ENCODE data around the gene C11orf87.

C11orf87 gene

DNA sequence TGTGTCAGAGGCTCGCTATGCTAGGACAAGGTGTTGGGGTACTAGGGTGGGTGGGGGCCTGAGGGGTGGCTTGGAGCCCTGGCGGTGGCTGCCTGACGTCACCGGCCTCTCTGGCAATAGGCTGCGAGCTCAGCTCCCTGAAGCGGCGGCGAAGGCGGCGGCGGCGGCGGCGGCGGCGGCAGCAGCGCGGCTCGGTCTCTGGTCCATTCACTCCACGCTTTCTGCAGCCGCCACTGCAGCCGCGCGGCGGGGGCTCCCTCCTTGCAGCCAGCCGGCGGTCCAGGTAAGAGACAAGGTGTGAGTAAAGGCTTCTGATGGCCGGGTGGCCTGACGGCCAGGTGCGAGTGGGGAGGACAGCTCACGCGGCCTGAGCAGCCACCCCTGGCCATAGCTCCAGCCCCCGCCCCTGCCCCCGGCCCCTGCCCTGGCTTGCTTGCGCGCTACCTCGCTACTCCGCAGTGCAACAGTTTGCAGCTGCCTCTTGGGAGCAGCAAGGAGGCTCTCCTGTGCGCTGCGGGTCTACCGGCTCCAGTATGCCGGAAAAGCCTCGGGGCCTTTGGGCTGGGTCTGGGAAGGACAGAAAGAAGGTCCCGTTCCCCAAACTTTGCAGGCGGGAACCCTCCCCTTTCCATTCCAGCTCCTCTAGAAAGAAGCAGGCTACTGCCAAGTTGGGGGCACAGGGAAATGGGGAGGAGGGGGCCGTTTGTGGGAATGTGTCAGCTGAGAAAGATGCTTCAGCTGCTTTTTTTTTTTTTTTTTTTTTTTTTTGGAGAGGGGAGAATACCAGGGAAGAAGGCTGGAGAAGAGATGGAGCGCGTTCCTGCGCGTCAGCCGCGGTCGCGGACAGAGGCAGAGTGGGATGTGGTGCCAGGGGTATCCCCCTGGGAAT, at the start of gene C11orf87:
C11orf87 (plus strand) TSS at position 210 of the 889 bp plus-strand sequence. CDS start 1,444 bp downstream, outside the sequence.
- no peak for DNase-seq (ENCODE audit: low spot score)

DNA sequence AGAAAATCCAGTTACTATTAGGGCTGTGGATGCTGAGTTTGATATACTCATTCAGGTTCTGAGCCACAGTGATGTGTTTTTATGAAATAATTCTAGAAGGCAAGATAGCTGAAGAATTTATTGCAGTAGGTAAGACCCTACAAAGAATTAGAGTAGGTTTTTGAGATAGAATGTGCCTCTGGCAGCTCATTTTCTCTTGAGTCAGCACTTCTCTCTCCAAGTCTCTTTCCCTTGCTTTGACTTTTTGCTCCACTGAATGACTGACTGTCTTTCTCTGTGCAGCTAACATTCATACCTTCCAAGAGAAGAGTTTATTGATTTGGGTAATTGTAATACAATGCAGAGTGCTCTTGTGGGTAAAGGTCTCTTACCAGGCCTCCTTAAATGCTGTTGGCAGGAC, 48.0 kb upstream of the C11orf87 start:
- no peak for DNase-seq (ENCODE audit: low spot score)

DNA sequence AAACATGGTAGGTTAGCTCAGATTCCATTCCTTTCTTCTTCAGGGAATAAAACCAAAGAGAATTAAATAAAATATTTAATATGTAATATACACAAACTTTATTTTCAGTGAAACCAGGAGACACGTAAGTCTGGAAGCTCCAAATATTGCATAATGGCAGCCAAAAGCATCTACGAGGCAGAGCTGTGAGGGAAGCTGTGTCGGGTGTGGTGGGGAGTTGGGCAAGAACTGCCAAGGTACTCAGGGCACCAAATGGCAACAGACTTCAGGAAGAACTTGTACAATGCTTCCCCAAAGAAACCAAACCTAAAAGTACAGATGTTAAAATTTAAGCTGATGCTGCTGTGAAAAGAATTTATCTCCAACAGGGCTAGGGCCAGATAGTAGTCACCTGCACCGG, 47.5 kb upstream of the C11orf87 start:
- no peak for DNase-seq (ENCODE audit: low spot score)

DNA sequence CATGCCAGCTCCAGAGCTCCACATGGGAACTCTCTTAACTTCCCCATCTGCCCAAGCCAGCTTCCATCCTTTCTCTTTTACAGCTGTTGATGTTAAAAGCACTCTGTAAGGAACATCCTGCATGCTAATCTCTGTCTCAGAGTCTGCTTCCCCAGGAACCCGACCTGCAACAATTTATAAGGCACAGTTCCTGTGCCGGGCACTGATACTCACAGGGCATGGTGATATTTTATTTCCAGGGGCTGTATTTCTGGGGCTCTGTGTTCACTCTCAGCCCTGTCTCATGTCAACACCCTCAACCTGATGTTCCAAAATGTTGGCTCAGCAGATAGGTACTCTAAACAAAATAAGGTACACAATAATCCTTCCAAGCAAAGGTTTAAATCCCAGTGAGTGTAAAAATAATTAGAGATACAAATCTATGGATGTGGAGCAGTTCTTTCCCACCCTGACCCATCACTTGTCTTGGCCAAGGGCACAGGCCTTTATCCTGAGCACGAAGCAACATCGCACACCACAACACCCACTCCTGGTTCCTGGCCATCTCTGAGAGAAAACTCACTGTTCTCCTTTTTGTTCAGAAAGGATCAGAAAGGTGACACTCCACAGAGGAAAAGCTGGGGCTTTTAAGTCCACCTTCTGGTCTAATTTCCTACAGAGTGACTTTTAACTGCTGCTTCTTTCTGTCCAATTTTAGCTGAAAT, 44.8 kb upstream of the C11orf87 start:
- DNase-seq (ENCODE audit: low spot score): no peak

DNA sequence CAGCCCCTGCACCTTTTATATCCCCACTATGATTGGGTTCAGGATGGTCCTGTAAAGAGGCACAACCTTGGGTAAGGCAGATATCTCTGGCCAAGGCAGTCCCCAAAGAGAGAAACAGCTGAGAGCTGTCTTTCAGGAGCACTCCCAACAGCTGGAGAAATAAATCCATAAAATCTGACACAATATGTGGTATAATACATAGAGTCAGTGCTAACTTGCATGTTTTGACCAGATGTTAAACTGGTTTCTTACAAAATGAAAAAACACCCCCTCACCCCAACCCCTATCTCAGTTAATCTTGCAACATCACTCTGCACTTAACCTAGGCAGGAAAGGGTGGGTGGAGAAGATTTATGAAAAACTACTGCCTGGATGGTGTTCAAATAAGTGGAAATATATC, 44.0 kb upstream of the C11orf87 start:
- no peak for DNase-seq (ENCODE audit: low spot score)

DNA sequence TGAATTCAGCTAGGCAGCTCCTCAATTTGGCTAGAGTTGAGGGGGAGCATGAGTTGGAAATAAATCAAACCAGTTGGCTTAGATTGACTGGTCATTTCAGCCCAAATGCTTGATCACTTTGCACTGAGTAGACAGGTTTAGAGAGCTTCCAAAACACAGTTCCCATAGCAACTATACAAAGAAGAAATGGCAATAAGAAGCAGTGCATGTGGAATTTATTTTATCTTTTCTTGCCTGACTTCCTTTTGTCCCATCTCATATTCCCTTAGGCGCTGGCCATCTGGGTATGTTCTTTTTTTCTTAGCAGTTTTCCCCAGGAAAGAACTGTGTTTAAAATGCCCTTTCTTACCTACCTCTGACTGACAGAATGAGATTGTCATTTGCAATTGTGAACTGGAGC, 38.7 kb upstream of the C11orf87 start:
- DNase-seq (ENCODE audit: low spot score): no peak

DNA sequence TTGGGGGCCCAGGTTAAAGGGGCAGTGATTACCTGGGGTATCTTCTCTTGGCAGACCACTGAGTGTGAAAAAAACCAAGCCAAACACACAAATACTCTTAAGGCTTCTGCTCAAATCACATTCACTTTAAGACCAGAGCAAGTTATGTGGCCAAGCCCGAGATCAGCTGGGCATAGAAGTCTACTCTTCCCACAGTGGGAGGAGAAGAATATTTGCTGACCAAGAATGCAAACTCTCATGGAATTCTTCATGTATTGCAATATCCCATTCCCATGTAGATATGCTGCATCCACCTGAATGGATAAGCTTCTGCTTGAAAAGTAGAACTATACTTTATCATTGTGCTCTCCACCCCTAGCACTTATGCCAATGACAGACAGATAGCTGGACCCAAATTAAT, 37.1 kb upstream of the C11orf87 start:
- DNase-seq (ENCODE audit: low spot score): no peak

DNA sequence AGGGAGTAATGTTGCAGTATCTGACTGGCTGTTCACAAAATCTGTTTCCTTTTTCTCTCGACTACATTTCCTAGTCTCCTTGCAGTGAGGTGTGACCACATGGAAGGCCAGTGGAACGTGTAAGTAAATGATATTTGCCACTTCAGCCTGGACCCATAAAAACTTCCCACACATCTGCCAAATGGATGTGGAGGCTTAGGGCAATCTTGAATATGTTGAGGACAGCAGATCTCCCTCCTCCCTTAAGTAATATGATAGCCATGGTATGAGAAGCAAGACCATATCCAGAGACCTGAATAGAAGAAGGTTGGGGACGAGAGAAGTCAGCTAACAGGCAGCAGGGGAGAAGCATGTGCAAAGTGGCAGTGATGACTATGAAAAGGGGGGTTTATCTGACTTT, 33.0 kb upstream of the C11orf87 start:
- DNase-seq (ENCODE audit: low spot score): no peak

DNA sequence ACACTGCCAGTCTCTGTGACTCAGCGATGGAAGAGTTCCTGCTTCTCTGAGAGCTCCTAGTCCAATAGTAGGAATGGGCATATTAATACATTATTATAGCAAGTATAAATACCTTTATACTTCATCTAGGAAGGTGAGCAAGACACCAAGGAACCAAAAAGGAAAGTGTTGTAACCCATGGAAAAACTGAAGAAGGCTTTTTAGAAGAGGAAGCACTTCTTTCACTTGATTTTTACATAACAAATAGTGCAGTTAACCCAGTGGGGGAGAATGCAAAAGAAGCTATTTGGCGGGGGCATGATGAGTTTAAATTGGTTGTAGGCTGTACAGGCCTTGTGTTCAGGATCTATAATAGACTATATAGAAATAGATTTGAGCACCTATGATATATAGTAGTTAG, 31.2 kb upstream of the C11orf87 start:
- no peak for DNase-seq (ENCODE audit: low spot score)

DNA sequence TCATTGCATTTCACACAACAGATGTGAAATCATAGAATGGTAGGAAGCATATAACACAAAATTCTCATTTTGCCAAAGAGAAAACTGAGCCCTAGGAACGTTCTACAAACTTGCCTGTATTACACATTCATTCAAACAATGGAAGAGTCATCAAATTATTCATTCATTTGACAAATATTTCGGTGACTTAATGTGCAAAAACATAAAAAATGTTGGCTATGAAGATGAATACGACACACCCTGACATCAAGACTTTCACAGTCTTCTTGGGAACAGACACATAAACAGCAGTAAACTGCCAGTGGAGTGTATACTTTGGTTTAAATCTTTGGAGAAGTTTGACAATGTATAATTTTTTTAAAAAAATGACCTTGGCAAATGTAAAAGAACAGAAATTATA, 20.4 kb upstream of the C11orf87 start:
- DNase-seq (ENCODE audit: low spot score): no peak

DNA sequence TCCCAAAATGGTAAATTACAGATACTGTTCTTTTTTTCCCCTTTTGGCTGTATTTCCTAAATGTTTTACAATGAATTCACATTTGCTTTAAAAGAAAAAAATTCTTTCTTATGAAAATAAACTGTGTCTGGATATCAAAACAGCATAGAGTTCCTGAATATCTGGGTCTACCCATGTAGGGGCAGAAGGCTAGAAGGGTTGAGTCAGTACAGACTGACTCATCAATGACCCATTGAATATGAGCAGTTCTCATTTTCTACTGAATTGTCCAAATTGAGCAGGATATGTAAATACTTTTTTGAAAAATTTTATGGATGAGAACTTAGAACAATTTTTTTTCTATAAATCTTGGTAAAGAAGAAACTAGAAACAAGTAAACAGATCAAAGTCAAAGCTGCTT, 16.3 kb upstream of the C11orf87 start:
- DNase-seq (ENCODE audit: low spot score): no peak

DNA sequence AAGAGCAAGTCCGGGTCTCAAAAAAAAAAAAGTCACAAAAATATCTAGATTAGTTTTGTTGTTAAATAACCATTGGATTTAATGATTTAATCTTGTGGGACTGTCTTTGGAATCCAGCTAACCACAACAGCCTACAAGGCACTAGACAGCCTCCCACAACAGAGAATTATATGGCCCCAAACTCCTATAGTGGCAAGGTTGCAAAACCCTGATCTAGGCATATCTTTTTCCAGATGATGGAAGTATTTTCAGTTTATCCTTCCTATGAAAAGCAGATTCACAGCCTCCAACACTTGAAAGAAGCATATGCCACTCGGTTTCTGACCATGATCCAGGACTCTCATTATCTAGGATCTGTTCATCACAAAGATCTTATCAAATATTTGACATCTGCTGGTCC, 5.4 kb upstream of the C11orf87 start:
- DNase-seq (ENCODE audit: low spot score): no peak

DNA sequence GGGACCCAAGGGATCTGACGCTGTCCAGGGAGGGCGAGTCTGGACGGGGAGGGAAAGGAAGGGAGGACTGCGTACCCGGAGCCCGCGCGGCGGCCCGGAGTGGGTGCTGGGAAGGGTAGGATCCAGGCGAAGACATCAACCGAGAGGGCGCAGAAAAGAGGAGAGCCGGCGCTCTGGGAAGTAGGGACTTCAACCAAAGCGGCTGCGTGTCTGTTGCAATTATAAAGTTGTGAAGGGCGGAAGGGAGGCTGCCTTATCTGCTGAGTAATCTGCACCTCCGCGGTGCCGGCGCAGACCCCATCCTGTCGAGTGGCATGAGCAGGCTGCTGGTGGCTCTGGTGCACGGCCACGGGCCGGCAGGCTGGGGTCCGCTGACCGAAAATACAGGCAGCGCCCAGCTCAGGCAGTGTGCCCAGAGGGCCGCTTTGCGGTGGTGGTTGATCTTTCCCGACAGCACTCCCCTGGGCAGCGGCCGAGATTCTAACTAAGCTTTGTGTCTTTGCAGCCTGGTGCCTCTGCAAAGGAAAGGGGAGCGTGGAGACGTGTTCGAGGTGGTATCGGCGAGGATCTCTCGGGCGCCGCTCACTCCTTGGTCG, 978 bp downstream of the C11orf87 start:
- peak; percentile 4 for DNase-seq (ENCODE audit: low spot score)

DNA sequence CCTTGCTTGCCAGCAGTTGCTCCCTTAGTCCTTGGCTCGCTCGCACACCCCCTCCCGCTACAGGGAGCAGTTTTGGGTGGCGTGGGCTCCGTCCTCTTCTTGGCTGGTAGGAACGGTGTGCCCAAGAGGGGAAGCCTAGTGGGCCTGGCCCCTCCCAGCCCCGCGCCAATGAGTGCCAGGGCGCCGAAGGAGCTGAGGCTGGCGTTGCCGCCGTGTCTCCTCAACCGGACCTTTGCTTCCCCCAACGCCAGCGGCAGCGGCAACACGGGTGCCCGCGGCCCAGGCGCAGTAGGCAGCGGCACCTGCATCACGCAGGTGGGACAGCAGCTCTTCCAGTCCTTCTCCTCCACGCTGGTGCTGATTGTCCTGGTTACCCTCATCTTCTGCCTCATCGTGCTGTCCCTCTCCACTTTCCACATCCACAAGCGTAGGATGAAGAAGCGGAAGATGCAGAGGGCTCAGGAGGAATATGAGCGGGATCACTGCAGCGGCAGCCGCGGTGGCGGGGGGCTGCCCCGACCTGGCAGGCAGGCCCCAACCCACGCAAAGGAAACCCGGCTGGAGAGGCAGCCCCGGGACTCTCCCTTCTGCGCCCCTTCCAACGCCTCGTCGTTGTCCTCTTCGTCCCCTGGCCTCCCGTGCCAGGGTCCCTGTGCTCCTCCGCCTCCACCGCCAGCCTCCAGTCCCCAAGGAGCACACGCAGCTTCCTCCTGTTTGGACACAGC, 1.6 kb downstream of the C11orf87 start:
- no peak for DNase-seq (ENCODE audit: low spot score)

DNA sequence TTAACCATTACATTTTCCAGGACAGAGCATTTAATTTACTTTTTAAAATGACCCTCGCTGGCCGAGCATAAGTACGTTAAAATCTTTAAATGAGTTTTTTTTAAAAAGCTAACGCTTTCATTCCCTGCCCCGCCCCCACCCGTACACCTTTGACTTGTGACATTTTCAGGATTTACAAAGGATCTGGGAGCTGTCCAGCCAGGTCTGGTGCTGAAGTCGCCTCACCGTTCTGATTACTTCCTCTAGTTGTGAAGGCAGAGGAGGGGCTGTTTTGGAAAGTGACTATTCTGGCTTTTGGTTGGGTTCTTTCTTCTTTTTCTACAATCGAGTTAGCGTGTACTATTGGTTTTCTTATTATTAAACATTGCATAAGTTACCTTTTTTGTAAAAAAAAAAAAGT, 2.9 kb downstream of the C11orf87 start:
- DNase-seq (ENCODE audit: low spot score): no peak

DNA sequence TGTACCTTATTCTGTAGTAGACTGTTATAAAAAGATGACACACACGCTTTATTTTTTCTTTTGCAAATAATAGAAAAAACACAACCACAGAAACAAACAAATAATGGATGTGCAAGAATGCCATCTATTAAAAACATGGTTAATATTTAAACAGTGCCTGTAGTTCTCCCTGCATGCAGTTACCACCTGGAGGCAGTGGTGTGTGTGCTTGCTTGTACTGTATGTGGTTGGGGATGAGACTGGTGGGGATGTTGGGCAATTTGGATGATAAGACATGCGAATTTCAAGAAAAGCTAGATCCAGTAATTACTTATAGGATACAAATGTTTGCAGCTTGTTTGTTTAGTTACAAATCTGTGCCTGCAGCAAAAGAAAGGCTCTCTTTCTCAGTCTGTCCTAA, 3.6 kb downstream of the C11orf87 start:
- DNase-seq (ENCODE audit: low spot score): no peak

DNA sequence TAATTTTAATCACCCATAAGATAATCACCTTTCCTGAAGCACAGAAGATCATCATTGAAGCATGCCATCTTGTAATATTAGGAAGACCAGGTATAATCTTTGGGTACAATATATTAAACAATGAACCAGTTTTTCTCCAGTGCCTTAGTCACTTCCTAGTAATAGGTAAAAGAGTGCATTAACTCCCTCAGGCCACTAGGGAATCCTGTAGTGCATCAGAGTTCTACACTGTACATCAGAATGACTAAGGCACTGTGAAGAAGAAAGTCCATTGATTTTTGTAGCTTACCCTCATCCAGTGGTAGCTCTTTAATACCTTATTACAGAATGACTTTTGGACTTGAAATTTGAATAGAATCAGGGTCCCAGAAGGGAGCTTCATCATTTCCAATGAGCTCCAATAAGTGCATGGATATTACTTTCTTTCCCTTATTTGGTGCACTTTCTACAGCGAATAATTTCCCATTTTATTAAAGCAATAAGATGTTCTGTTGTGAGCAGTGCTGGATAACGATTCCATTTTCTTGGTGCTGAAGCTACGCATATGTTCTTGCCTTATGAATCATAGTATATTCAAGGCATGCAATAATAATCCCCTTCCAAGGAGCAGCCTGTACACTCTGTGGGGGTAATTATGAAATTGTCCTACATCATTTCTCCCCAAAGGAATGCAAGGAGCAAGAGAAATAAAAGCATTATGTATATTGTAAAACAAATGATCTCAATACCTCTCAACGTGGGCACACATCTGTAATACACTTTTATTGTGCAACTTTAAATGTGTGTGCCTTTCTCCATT, 4.7 kb downstream of the C11orf87 start:
- DNase-seq (ENCODE audit: low spot score): no peak

DNA sequence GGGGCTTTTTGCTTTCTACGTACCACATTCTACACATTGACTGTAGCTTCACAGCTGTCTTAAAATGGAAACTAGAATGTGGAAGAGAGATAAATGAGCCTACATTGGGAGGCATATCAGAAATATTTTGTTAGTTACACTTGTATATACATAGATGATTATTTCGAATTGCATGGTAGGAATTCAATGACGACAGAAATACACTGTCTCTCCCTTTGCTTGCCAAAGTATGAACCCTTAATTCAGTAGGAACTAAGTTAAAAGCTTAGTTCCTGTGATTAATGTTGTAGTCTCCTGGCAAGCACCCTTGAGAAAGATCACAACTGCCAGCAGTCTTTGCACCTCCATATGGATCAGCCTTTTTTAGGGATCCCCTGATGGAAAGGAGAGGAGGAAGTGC, 10.1 kb downstream of the C11orf87 start:
- DNase-seq (ENCODE audit: low spot score): no peak

DNA sequence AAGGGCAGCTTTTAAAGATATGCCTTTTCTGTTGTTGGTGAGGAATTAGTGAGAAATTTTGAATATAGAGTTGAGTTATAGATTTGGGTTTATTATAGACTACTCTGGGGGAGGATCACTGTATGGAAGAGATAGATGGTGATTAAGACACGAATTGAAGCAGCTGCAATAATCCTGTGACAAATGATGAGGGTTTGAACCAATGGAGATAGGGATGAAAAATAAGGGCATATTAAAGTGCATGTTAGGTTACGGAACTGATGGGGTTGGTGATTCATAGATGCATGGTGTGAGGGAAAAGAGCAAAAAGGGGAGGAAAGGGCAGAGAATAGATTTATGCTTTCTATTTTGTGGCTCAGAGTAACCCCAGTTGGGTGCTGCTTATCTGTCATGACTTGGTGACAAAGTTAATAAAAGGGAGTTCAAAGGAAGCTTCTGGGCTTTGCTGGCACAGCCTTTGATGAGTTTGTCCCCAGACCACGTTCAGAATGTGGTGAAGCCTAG, 11.8 kb downstream of the C11orf87 start:
- no peak for DNase-seq (ENCODE audit: low spot score)

DNA sequence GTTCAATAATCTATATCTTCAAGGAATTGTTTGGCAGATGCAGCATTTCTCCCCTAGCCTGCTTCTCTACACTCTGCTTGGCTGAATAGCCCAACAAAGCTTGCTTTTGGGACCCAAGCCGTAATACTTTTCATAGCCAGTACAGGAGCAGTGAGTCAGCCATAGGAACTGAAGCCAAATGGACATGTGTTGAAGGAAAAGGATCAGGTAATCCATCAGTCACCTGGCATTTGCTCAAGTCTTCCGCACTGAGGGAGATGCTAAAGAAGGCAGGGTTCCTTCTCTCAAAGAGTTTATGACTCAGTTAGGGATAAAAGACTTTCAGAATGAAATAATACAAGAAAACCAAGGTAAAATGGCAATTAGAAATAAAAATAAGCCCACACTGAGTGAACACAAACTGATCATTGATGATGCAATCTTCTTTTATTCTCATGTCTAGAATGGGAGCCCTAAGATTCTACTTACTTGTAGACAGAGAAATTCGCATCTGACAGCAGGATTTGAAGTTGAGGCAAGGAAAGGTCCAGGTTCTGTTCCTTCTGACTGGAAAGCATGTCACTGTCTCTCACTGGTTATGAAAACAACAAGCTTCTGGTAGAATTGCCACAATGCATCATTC, 13.2 kb downstream of the C11orf87 start:
- DNase-seq (ENCODE audit: low spot score): no peak

DNA sequence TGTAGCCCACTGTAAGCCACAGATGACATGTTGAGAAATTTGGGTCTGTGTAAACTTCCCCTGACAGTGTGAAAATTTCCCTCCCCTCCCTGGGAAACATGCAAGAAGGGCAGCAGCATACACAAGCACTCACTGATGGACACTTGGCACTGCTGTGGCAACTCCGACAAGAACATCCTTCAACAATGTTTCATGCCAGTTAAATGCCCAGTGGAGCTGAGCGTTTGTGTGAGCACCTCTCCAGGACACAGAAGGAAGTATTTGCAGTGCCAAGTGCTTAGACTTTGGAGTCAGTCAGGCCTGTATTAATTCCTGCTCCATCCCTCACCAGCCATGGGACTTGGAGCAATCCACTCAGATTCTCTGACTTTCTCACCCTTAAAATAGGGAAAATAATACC, 17.7 kb downstream of the C11orf87 start:
- no peak for DNase-seq (ENCODE audit: low spot score)
